H9 (cell line): Measurements from ENCODE around the gene PTPA. TPM values are rescaled to one million over a fixed set of nuclear protein-coding genes. Genes with fewer than 3 reads are reported as not detected.

Experiments
- DNase-seq: peaks from one replicate; pipeline ENCODE4 v3.0.0-alpha.2; 2017
- H2AFZ ChIP-seq: one replicate; pipeline ENCODE4 v1.6.1; 2013; ENCODE audit warnings: mild to moderate bottlenecking, low read length, control low read depth, moderate library complexity
- H2AK5ac ChIP-seq: 2 replicates; pipeline ENCODE4 v1.6.1; 2013; ENCODE audit warnings: low read length, control low read depth, mixed read lengths; ENCODE audit not compliant: insufficient read length
- H2BK120ac ChIP-seq: one replicate; pipeline ENCODE4 v1.6.1; 2013; ENCODE audit warnings: low read depth, mild to moderate bottlenecking, low read length, control low read depth, inconsistent platforms; ENCODE audit not compliant: poor library complexity, severe bottlenecking
- H2BK12ac ChIP-seq: 2 replicates; pipeline ENCODE4 v1.6.1; 2013; ENCODE audit warnings: low read length, control low read depth, mixed read lengths, low read depth; ENCODE audit not compliant: insufficient read length
- H2BK15ac ChIP-seq: 2 replicates; pipeline ENCODE4 v1.6.1; 2013; ENCODE audit warnings: low read depth, low read length, control low read depth
- H2BK20ac ChIP-seq: one replicate; pipeline ENCODE4 v1.6.1; 2013; ENCODE audit warnings: low read depth, mild to moderate bottlenecking, low read length, control low read depth, inconsistent platforms; ENCODE audit not compliant: poor library complexity, severe bottlenecking
- H2BK5ac ChIP-seq: 2 replicates; pipeline ENCODE4 v1.6.1; 2013; ENCODE audit warnings: low read length, control low read depth, mixed read lengths; ENCODE audit not compliant: insufficient read length
- H3K14ac ChIP-seq: 2 replicates; pipeline ENCODE4 v1.6.1; 2013; ENCODE audit warnings: low read length, control low read depth; ENCODE audit not compliant: insufficient read depth
- H3K18ac ChIP-seq: 2 replicates; pipeline ENCODE4 v1.6.1; 2013; ENCODE audit warnings: low read depth, mild to moderate bottlenecking, mixed read lengths, low read length, control low read depth; ENCODE audit not compliant: insufficient read length
- H3K23ac ChIP-seq: 2 replicates; pipeline ENCODE4 v1.6.1; 2013; ENCODE audit warnings: low read length, control low read depth, mixed read lengths, low read depth; ENCODE audit not compliant: insufficient read length
- H3K23me2 ChIP-seq: 2 replicates; pipeline ENCODE4 v1.6.1; 2013; ENCODE audit warnings: low read depth, mild to moderate bottlenecking, mixed read lengths, low read length, control low read depth; ENCODE audit not compliant: insufficient read length, poor library complexity, severe bottlenecking
- H3K27ac ChIP-seq: 2 replicates; pipeline ENCODE4 v1.5.1; 2013; ENCODE audit warnings: low read length, control low read depth, mixed read lengths, low read depth; ENCODE audit not compliant: insufficient read length
- H3K27me3 ChIP-seq: 2 replicates; pipeline ENCODE4 v1.6.1; 2013; ENCODE audit warnings: low read length, control low read depth, inconsistent platforms; ENCODE audit not compliant: insufficient read depth
- H3K4ac ChIP-seq: 2 replicates; pipeline ENCODE4 v1.6.1; 2013; ENCODE audit warnings: low read depth, mild to moderate bottlenecking, control low read depth, inconsistent platforms, low read length, moderate library complexity
- H3K4me1 ChIP-seq: 2 replicates; pipeline ENCODE4 v1.6.1; 2013; ENCODE audit warnings: low read length, control low read depth, inconsistent platforms; ENCODE audit not compliant: insufficient read depth
- H3K4me2 ChIP-seq: 2 replicates; pipeline ENCODE4 v1.6.1; 2013; ENCODE audit warnings: low read length, control low read depth, mixed read lengths; ENCODE audit not compliant: insufficient read length, insufficient read depth
- H3K56ac ChIP-seq: 2 replicates; pipeline ENCODE4 v1.6.1; 2013; ENCODE audit warnings: low read depth, mild to moderate bottlenecking, mixed read lengths, low read length, control low read depth; ENCODE audit not compliant: insufficient read length
- H3K79me1 ChIP-seq: 2 replicates; pipeline ENCODE4 v1.6.1; 2013; ENCODE audit warnings: low read depth, mild to moderate bottlenecking, moderate library complexity, low read length, control low read depth, inconsistent platforms; ENCODE audit not compliant: insufficient read depth, poor library complexity, severe bottlenecking
- H3K79me2 ChIP-seq: 2 replicates; pipeline ENCODE4 v1.6.1; 2013; ENCODE audit warnings: low read length, control low read depth, inconsistent platforms; ENCODE audit not compliant: insufficient read depth
- H3K9ac ChIP-seq: 2 replicates; pipeline ENCODE4 v1.6.1; 2013; ENCODE audit warnings: low read length, control low read depth, mixed read lengths; ENCODE audit not compliant: insufficient read length; ENCODE audit errors: extremely low read depth
- H3K9me3 ChIP-seq: one replicate; pipeline ENCODE4 v1.6.1; 2013; ENCODE audit warnings: low read depth, low read length, inconsistent platforms; ENCODE audit not compliant: control insufficient read depth
- H3T11ph ChIP-seq: one replicate; pipeline ENCODE4 v1.6.1; 2013; ENCODE audit warnings: mild to moderate bottlenecking, low read length, control low read depth, inconsistent platforms
- H4K20me1 ChIP-seq: one replicate; pipeline ENCODE4 v1.6.1; 2013; ENCODE audit not compliant: control insufficient read depth, insufficient read length, insufficient read depth
- H4K5ac ChIP-seq: 2 replicates; pipeline ENCODE4 v1.6.1; 2013; ENCODE audit warnings: low read depth, mild to moderate bottlenecking, mixed read lengths, low read length, control low read depth; ENCODE audit not compliant: insufficient read length
- H4K8ac ChIP-seq: replicated peaks from 2 replicates; pipeline ENCODE4 v1.6.1; 2013; ENCODE audit warnings: low read length, control low read depth, mixed read lengths, low read depth; ENCODE audit not compliant: insufficient read length
- H4K91ac ChIP-seq: 2 replicates; pipeline ENCODE4 v1.6.1; 2013; ENCODE audit warnings: low read depth, mild to moderate bottlenecking, moderate library complexity, mixed read lengths, low read length, control low read depth; ENCODE audit not compliant: insufficient read length
- H3K27ac Mint-ChIP-seq, 3 experiments: 2 replicates in 2 of 3; 3 replicates in 1 of 3; pipeline ENCODE4 v1.8.0; 2020 to 2021; ENCODE audit warnings: mixed read lengths in 3 of 3, mild to moderate bottlenecking in 1 of 3, moderate library complexity in 1 of 3
- H3K27me3 Mint-ChIP-seq: 2 replicates; pipeline ENCODE4 v1.8.0; 2021; ENCODE audit warnings: low read depth, mild to moderate bottlenecking, moderate library complexity, mixed read lengths
- H3K36me3 Mint-ChIP-seq, 3 experiments: 2 replicates in 2 of 3; 3 replicates in 1 of 3; pipeline ENCODE4 v1.8.0; 2020 to 2021; ENCODE audit warnings: low read depth in 3 of 3, mixed read lengths in 3 of 3; ENCODE audit not compliant: insufficient read depth in 1 of 3
- H3K4me1 Mint-ChIP-seq, 2 experiments: 2 replicates each; pipeline ENCODE4 v1.8.0; 2020; ENCODE audit warnings: mixed read lengths in 2 of 2
- H3K4me3 Mint-ChIP-seq, 2 experiments: 2 replicates in 1 of 2; 3 replicates in 1 of 2; pipeline ENCODE4 v1.8.0; 2020 to 2021; ENCODE audit warnings: mild to moderate bottlenecking in 2 of 2, mixed read lengths in 2 of 2, moderate library complexity in 1 of 2
- H3K9me3 Mint-ChIP-seq, 2 experiments: 2 replicates in 1 of 2; 3 replicates in 1 of 2; pipeline ENCODE4 v1.8.0; 2020; ENCODE audit warnings: mild to moderate bottlenecking in 2 of 2, mixed read lengths in 2 of 2, moderate library complexity in 1 of 2
- WGBS: extraction: QIAGEN DNeasy Blood & Tissue Kit; methylation state at CpG from one replicate; pipeline ENCODE4 v1.1.7; 2013; ENCODE audit warnings: missing lambda C conversion rate, low lambda C conversion rate, mixed read lengths; ENCODE audit not compliant: insufficient read length; ENCODE audit errors: extremely low coverage; 5-methylcytosine and 5-hydroxymethylcytosine counted together
- total RNA-seq: library from RNA; stranded (reverse); gene quantifications from 2 replicates; pipeline ENCODE4 v1.2.1, GENCODE V29; 2021
- TF ChIP-seq, protein P1 (sequence below): fragments of 200-600 bp; sonication (generic); conservative IDR thresholded peaks from 3 replicates; pipeline ENCODE4 v1.8.0; 2021; ENCODE audit warnings: antibody characterized with exemption, mild to moderate bottlenecking

Gene PTPA
- total RNA-seq, 1 experiment from 2014 or later, result 145 TPM

DNA sequence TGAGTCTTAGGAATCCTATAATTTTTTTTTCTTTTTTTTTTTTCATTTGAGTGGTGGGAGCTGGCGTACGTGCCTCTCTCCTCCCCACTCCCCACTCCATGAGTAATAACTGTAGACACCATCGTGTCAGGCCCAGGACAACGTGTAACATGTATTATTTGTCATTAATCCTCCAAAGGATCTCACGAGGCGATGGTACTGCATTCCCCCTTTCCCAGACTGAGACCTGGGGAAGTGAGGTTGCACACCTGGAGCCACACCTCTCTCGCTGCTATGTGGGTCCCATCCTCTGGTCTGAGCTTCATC lies 73.0 kb downstream of the PTPA start:
- no CpG with 5 or more reads among the region's 7 CpGs for WGBS
- peaks cover 12 to 20% of the 10 kb centered on the region in 2 experiments for H3K4me1 Mint-ChIP-seq
- no peaks in the 10 kb centered on the region; a peak in 1 of 7 replicates for H3K36me3 Mint-ChIP-seq

More for the DNA sequence above, 73.0 kb downstream of the PTPA start:
- no peak overlapping the region for H3K27ac ChIP-seq
- H3K56ac ChIP-seq, result no peak overlapping the region
- no peaks in the 10 kb centered on the region for H3K23me2 ChIP-seq
- H4K5ac ChIP-seq, result no peak overlapping the region
- H3K18ac ChIP-seq, result no peak overlapping the region
- no peak overlapping the region for H3K23ac ChIP-seq
- no peak overlapping the region for H2BK20ac ChIP-seq
- H3K9me3 Mint-ChIP-seq, result peaks cover 3% of the 10 kb centered on the region in 2 experiments; a peak in 2 of 5 replicates
- no peaks in the 10 kb centered on the region for H3K79me1 ChIP-seq
- no peak overlapping the region for H3K9ac ChIP-seq
- peaks cover 45% of the 10 kb centered on the region for H3K27me3 ChIP-seq
- no peak overlapping the region for H2BK5ac ChIP-seq
- H2AFZ ChIP-seq, result no peak overlapping the region
- H2BK15ac ChIP-seq, result no peak overlapping the region
- H3K27ac Mint-ChIP-seq, result no peak overlapping the region; a peak in 1 of 7 replicates
- no peaks in the 10 kb centered on the region for H4K20me1 ChIP-seq
- no peaks in the 10 kb centered on the region for H3K4me1 ChIP-seq
- peaks cover 100% of the 10 kb centered on the region for H3K27me3 Mint-ChIP-seq
- TF ChIP-seq, protein P1, sequence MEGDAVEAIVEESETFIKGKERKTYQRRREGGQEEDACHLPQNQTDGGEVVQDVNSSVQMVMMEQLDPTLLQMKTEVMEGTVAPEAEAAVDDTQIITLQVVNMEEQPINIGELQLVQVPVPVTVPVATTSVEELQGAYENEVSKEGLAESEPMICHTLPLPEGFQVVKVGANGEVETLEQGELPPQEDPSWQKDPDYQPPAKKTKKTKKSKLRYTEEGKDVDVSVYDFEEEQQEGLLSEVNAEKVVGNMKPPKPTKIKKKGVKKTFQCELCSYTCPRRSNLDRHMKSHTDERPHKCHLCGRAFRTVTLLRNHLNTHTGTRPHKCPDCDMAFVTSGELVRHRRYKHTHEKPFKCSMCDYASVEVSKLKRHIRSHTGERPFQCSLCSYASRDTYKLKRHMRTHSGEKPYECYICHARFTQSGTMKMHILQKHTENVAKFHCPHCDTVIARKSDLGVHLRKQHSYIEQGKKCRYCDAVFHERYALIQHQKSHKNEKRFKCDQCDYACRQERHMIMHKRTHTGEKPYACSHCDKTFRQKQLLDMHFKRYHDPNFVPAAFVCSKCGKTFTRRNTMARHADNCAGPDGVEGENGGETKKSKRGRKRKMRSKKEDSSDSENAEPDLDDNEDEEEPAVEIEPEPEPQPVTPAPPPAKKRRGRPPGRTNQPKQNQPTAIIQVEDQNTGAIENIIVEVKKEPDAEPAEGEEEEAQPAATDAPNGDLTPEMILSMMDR, result no peak
- H2BK120ac ChIP-seq, result no peak overlapping the region
- H3K9me3 ChIP-seq, result no peaks in the 10 kb centered on the region
- no peak overlapping the region for H3K4me3 Mint-ChIP-seq
- no peak overlapping the region for H2AK5ac ChIP-seq
- no peak overlapping the region for H3K4me2 ChIP-seq
- H4K8ac ChIP-seq, result no peak overlapping the region
- no peak overlapping the region for H3K4ac ChIP-seq
- no peak for DNase-seq
- no peak overlapping the region for H3T11ph ChIP-seq
- no peak overlapping the region for H4K91ac ChIP-seq
- H3K14ac ChIP-seq, result no peak overlapping the region; the same call in 1 of the 2 replicates
- H3K79me2 ChIP-seq, result no peaks in the 10 kb centered on the region
- H2BK12ac ChIP-seq, result no peak overlapping the region
